Gastroesophageal sphincter (tissue), 4 donors: ENCODE measurements around the gene TGIF1. TPM values are rescaled to one million over a fixed set of nuclear protein-coding genes. Genes with fewer than 3 reads are reported as not detected.

Experiments
- ATAC-seq: fragments of 150-250 bp; one replicate; pipeline ENCODE4 v1.9.1; 2016; ENCODE audit warnings: mild to moderate bottlenecking, moderate library complexity
- H3K27ac ChIP-seq, 4 donors: fragments of 200-600 bp; sonication (generic) in 3 of 4; 1 replicate in 3 of 4; 2 replicates in 1 of 4; pipeline ENCODE4 v1.5.1; 2016 to 2019
- H3K27me3 ChIP-seq: fragments of 200-600 bp; sonication (generic); one replicate; pipeline ENCODE4 v1.5.1; 2019
- H3K36me3 ChIP-seq, 2 donors: fragments of 200-600 bp; sonication (generic); one replicate each; pipeline ENCODE4 v1.5.1; 2019; ENCODE audit warnings: control low read depth in 1 of 2
- H3K4me1 ChIP-seq, 3 donors: fragments of 200-600 bp; sonication (generic); 1 replicate in 2 of 3; 2 replicates in 1 of 3; pipeline ENCODE4 v1.5.1; 2016 to 2019; ENCODE audit warnings: control low read depth in 2 of 3
- H3K4me3 ChIP-seq, 2 donors: fragments of 200-600 bp; sonication (generic); one replicate each; pipeline ENCODE4 v1.5.1; 2019; ENCODE audit warnings: mild to moderate bottlenecking in 1 of 2, moderate library complexity in 1 of 2
- H3K9me3 ChIP-seq, 3 donors: fragments of 200-600 bp; sonication (generic); one replicate each; pipeline ENCODE4 v1.5.1; 2017 to 2019; ENCODE audit warnings: control low read depth in 2 of 3
- CTCF ChIP-seq, 4 experiments: fragments of 200-600 bp in 2 of 4; fragments of 450-650 bp in 2 of 4; sonication (generic) in 1 of 4; IDR thresholded peaks; one replicate each; pipeline ENCODE4 v1.5.1; 2017 to 2019; ENCODE audit warnings: antibody characterized with exemption in 4 of 4, mild to moderate bottlenecking in 2 of 4, moderate library complexity in 2 of 4
- EP300 ChIP-seq: sonication (generic); formaldehyde crosslinking; IDR thresholded peaks from one replicate; pipeline ENCODE4 v1.6.1; 2017; ENCODE audit warnings: antibody characterized with exemption, mild to moderate bottlenecking
- POLR2A ChIP-seq, 2 donors: fragments of 450-650 bp; IDR thresholded peaks; one replicate each; pipeline ENCODE4 v1.6.1; 2017; ENCODE audit warnings: antibody characterized with exemption in 2 of 2, mild to moderate bottlenecking in 2 of 2, moderate library complexity in 1 of 2
- POLR2AphosphoS5 ChIP-seq: sonication (generic); formaldehyde crosslinking; IDR thresholded peaks from one replicate; pipeline ENCODE4 v1.6.1; 2017; ENCODE audit warnings: antibody characterized with exemption
- WGBS, 2 donors: methylation state at CpG; one replicate each; pipeline ENCODE4 v1.1.5; 2018; ENCODE audit warnings: low coverage in 1 of 2; 5-methylcytosine and 5-hydroxymethylcytosine counted together
- total RNA-seq, 4 donors: library from RNA; depleted of rRNA; stranded (reverse); fragments of >200 nt; gene quantifications; one replicate each; pipeline ENCODE4 v1.1.0, GENCODE V29; 2016

The TGIF1 gene
- total RNA-seq, 4 donors from 2014 or later: 55.5 to 95.8 (median 77.0) TPM

GRCh38 chr18:3500016-3500415 lies 50.0 kb downstream of the TGIF1 start:
- H3K4me3 ChIP-seq: no peak overlapping the region
- H3K36me3 ChIP-seq: no peaks in the 10 kb centered on the region
- H3K27me3 ChIP-seq: peaks cover 34% of the 10 kb centered on the region
- H3K27ac ChIP-seq: no peak overlapping the region
- ATAC-seq: no peak
- H3K9me3 ChIP-seq: no peaks in the 10 kb centered on the region
- 43 to 59% methylated on average over 5 of the region's 5 CpGs for WGBS, 2 donors
- peaks cover 0 to 15% (median 3%) of the 10 kb centered on the region in 3 donors for H3K4me1 ChIP-seq
- TF ChIP-seq POLR2AphosphoS5 (no peak), POLR2A (IDR thresholded peaks at IDR 0.05) (no peak), CTCF (IDR thresholded peaks at IDR 0.05) (no peak), EP300 (no peak)

- Histone ChIP-seq H3K4me1 (peaks cover 0 to 15% (median 3%) of the 10 kb centered on the region in 3 donors), H3K36me3 (no peaks in the 10 kb centered on the region), H3K9me3 (no peaks in the 10 kb centered on the region), H3K4me3 (no peak overlapping the region), H3K27me3 (peaks cover 34% of the 10 kb centered on the region), H3K27ac (no peak overlapping the region)
- TF ChIP-seq EP300 (no peak), POLR2AphosphoS5 (no peak), POLR2A (IDR thresholded peaks at IDR 0.05) (no peak), CTCF (IDR thresholded peaks at IDR 0.05) (no peak)
- ATAC-seq: no peak
- 69 to 71% methylated on average over 4 of the region's 4 CpGs for WGBS, 2 donors
Observed at GRCh38 chr18:3502650-3503049, 52.7 kb downstream of the TGIF1 start.

DNA sequence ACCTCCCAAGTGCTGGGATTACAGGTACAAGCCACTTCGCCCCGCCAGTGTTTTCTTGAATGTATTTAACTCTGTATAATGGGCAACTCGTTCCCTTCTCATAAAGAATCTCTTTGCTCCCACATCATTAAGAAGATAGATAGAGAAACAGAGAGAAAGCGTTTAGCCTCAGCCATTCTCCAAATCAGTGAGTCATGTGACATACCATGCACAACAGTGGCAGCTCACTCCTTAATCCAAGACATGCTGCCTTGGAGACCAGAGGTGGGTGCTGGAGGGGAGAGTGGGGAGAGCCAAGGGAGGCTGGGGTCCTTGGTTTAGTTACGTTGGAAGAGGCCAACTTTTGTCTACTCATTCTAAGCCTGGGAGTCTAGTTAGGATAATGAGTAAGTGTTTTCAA lies 54.7 kb downstream of the TGIF1 start:
- H3K4me1 ChIP-seq: peaks cover 0 to 4% (median 0%) of the 10 kb centered on the region in 3 donors
- no peak overlapping the region for H3K27ac ChIP-seq
- 80 to 84% methylated on average over 2 to 5 of the region's 5 CpGs for whole genome bisulfite sequencing, 2 donors
- H3K9me3 ChIP-seq: no peaks in the 10 kb centered on the region
- H3K36me3 ChIP-seq: no peaks in the 10 kb centered on the region
- H3K4me3 ChIP-seq: no peak overlapping the region
- TF ChIP-seq EP300: no peak
- TF ChIP-seq CTCF (IDR thresholded peaks at IDR 0.05): no peak
- TF ChIP-seq POLR2A (IDR thresholded peaks at IDR 0.05): no peak
- no peak for TF ChIP-seq POLR2AphosphoS5
- H3K27me3 ChIP-seq: peaks cover 25% of the 10 kb centered on the region
- ATAC-seq: no peak

- H3K36me3 ChIP-seq: no peaks in the 10 kb centered on the region
- TF ChIP-seq CTCF (IDR thresholded peaks at IDR 0.05) (no peak), EP300 (no peak), POLR2A (IDR thresholded peaks at IDR 0.05) (no peak), POLR2AphosphoS5 (no peak)
- no peaks in the 10 kb centered on the region for H3K4me1 ChIP-seq
- H3K9me3 ChIP-seq: no peaks in the 10 kb centered on the region
- no peak for ATAC-seq
- no peak overlapping the region for H3K4me3 ChIP-seq
- H3K27me3 ChIP-seq: no peaks in the 10 kb centered on the region
- no peak overlapping the region for H3K27ac ChIP-seq
- 63 to 68% methylated on average over 11 of the region's 17 CpGs for WGBS, 2 donors
Observed at GRCh38 chr18:3508576-3509549, 58.9 kb downstream of the TGIF1 start.

Other genes starting within 250 kb of the TGIF1 start
- gene MYOM1, start 230.2 kb upstream of the TGIF1 start, total RNA-seq: 10 to 100 TPM; 14.8 to 37.6 (median 24.6) TPM
- 100 to 1,000 TPM; 193 to 582 (median 307) TPM for gene MYL12A, start 202.4 kb upstream of the TGIF1 start, total RNA-seq
- gene MYL12B, start 188.0 kb upstream of the TGIF1 start, total RNA-seq: 100 to 1,000 TPM; 148 to 354 (median 233) TPM